Measurements from ENCODE around the gene RYK. TPM values are rescaled to one million over a fixed set of nuclear protein-coding genes. Genes with fewer than 3 reads are reported as not detected.

RYK gene
- total RNA-seq, 4 donors from 2014 or later: 29.3 to 75.5 (median 39.1) TPM

DNA sequence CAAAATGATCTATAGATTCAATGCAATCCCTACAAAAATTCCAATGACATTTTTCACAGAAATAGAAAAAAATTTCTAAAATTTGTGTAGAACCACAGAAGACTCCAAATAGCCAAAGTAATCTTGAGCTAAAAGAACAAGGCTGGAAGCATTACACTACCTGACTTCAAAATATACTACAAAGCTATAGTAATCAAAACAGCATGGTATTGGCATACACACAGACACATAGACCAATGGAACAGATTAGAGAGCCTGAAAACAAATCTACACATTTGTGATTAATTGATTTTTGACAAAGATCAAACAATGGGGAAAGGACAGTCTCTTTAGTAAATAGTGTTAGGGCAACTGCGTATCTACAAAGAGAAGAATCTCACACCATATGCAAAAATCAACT, 45.3 kb upstream of the RYK start:
- H3K27ac ChIP-seq: no peak overlapping the region
- H3K4me1 ChIP-seq: peaks cover 5 to 18% (median 9%) of the 10 kb centered on the region in 3 donors
- H3K9me3 ChIP-seq: no peaks in the 10 kb centered on the region
- 90 to 95% methylated on average over 1 of the region's 1 CpG for WGBS, 2 donors
- intact Hi-C loops (cut with DNase I): no loop called here
- no peak for TF ChIP-seq POLR2A (IDR thresholded peaks at IDR 0.05)
- TF ChIP-seq, protein P1, sequence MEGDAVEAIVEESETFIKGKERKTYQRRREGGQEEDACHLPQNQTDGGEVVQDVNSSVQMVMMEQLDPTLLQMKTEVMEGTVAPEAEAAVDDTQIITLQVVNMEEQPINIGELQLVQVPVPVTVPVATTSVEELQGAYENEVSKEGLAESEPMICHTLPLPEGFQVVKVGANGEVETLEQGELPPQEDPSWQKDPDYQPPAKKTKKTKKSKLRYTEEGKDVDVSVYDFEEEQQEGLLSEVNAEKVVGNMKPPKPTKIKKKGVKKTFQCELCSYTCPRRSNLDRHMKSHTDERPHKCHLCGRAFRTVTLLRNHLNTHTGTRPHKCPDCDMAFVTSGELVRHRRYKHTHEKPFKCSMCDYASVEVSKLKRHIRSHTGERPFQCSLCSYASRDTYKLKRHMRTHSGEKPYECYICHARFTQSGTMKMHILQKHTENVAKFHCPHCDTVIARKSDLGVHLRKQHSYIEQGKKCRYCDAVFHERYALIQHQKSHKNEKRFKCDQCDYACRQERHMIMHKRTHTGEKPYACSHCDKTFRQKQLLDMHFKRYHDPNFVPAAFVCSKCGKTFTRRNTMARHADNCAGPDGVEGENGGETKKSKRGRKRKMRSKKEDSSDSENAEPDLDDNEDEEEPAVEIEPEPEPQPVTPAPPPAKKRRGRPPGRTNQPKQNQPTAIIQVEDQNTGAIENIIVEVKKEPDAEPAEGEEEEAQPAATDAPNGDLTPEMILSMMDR (IDR thresholded peaks at IDR 0.05): no peak
- H3K27me3 ChIP-seq: no peaks in the 10 kb centered on the region
- H3K4me3 ChIP-seq: no peak overlapping the region
- no peaks in the 10 kb centered on the region for H3K36me3 ChIP-seq
- no peak for DNase-seq

DNA sequence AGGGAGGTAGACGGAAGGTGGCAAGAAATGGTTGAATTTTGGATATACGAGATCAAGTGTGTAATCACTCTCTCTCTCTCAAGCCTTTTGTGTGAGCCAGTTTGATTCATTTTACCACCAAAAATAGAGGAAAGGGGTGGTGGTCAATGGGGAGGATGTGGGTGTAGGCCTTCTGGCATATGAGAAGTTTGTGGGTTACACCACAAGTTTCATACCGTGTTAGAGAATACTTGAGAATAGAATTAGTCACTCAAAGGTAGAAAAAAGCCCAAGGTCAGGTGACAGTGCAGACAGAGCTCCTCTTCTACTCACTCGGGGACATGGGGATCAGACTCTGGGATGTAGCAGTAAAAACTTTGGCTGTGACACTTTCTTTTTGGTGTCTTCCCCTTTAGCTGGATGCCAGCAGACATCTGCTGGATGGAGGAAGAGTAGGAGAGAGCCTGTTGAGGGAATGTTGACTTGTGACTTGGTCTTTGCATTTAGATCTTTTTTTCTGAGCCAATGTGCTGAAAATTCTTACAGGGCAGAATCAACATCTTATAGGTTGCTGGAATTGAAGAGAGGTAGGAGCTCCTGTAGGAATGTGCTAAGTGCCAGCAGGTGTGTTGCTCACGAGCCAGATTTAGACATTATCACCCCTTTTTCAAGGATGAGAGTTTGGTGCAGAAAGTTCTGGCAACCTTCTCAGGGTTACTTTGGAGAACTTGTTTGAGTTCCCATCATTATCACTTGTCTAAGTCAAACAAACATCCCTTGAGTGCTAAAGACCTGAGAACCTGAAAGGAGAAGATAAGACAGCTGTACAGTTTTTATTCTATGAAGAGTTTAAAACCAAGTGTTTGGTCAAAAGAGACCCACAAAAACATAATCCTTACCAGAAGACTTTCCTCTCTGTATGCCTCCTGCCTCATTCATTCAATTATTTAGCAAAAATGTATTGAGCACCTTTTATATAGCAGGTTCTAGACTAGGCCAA, 43.9 kb upstream of the RYK start:
- intact Hi-C loops (cut with DNase I): no loop called here
- TF ChIP-seq, protein P1 (IDR thresholded peaks at IDR 0.05): no peak
- no peak for TF ChIP-seq POLR2A (IDR thresholded peaks at IDR 0.05)
- H3K4me3 ChIP-seq: no peak overlapping the region
- H3K27ac ChIP-seq: no peak overlapping the region
- no peaks in the 10 kb centered on the region for H3K36me3 ChIP-seq
- no peaks in the 10 kb centered on the region for H3K27me3 ChIP-seq
- no peaks in the 10 kb centered on the region for H3K9me3 ChIP-seq
- DNase-seq: no peak
- WGBS, 2 donors: 66 to 71% methylated on average over 5 of the region's 5 CpGs
- H3K4me1 ChIP-seq: peaks cover 5 to 21% (median 11%) of the 10 kb centered on the region in 3 donors

DNA sequence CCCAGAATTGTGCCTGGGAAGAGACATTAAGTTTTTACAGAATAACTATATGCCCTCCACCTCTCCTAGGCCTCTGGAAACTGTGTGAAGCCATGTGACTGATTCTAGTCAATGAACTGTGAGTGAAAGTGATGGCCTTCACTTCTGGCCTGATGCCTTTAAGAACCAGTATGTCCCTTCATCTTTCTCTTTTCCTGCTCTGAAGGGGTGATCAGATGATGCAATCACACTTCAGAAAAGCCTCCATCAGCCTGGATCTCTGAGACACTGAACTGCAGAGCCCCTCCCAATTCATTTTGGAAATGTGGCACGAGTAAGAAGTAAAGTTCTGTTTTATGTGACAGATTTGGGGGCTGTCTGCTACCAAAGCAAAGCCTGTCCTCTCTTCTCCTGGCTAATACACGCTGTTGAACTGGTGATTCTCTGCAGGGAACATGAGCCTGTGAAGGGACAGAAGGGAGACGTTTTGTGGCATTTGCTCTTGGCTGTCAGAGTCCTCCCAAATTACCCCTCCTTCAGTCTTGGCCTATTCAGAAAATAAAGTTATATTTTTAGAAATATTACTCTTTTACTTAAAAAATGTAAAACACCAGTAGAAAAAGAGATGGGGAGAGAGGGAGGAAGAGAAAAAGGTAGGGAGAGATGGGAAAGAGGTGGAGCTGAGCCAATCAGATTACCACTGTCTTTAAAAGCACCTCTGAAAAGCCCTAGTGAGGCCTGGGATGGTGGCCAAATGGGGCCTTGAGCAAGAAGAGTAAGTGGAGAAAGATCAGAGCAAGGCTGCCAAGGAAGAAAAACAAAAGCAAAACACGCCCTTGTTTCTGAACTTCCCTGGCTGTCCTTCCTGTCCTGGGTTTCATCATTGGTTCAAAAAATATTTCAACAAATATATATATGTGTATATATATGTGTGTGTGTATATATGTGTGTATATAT, 40.9 kb upstream of the RYK start:
- DNase-seq: no peak
- H3K9me3 ChIP-seq: no peaks in the 10 kb centered on the region
- H3K4me1 ChIP-seq: peaks cover 5 to 17% (median 11%) of the 10 kb centered on the region in 3 donors
- peak overlapping the region; percentile 15 to 83 (median 68) for H3K27ac ChIP-seq
- intact Hi-C loops (cut with DNase I): no loop called here
- TF ChIP-seq, protein P1 (IDR thresholded peaks at IDR 0.05): no peak
- TF ChIP-seq POLR2A (IDR thresholded peaks at IDR 0.05): no peak
- H3K27me3 ChIP-seq: no peaks in the 10 kb centered on the region
- 34 to 38% methylated on average over 4 of the region's 4 CpGs for WGBS, 2 donors
- H3K36me3 ChIP-seq: no peaks in the 10 kb centered on the region
- H3K4me3 ChIP-seq: no peak overlapping the region

DNA sequence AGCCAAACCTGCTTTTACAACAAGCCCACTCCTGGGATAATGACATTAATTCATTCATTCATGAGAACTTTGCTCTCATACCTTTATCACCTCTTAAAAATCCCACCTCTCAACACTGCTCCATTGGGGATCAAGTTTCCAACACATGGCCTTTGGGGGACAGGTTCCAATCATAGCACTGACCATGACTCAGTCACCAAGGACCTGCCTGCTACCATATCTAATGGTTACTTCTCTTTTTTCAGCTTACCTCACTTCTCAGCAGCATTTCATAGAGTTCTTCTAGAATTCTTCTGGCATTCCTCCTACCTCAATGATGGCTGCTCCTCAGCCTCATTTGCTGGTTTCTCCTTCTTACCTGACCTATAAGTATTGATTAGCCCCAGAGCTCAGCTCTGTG, 36.9 kb upstream of the RYK start:
- TF ChIP-seq POLR2A (IDR thresholded peaks at IDR 0.05): no peak
- TF ChIP-seq, protein P1 (IDR thresholded peaks at IDR 0.05): no peak
- no peak overlapping the region for H3K27ac ChIP-seq
- intact Hi-C loops (cut with DNase I): no loop called here
- H3K4me1 ChIP-seq: peaks cover 5 to 17% (median 11%) of the 10 kb centered on the region in 3 donors
- H3K9me3 ChIP-seq: no peaks in the 10 kb centered on the region
- H3K4me3 ChIP-seq: no peak overlapping the region
- H3K27me3 ChIP-seq: no peaks in the 10 kb centered on the region
- no peak for DNase-seq
- H3K36me3 ChIP-seq: no peaks in the 10 kb centered on the region

All from esophagus squamous epithelium (tissue), 5 donors.